GM23338 (cell line): Measurements from ENCODE around the gene ACOXL. TPM values are rescaled to one million over a fixed set of nuclear protein-coding genes. Genes with fewer than 3 reads are reported as not detected.

Experiments
- ATAC-seq: fragments of 200-7000 bp; cut with Tn5 transposase; 3 replicates; pipeline ENCODE4 v1.9.1; 2020
- DNase-seq: peaks from one replicate; pipeline ENCODE4 v3.0.0-alpha.2; 2015; ENCODE audit warnings: low spot score
- H2AFZ ChIP-seq: fragments of 200-600 bp; sonication (generic); 2 replicates; pipeline ENCODE4 v1.8.0; 2016; ENCODE audit warnings: antibody characterized with exemption, mild to moderate bottlenecking, moderate library complexity
- H3F3A ChIP-seq: fragments of 200-600 bp; sonication (generic); replicated peaks from 2 replicates; pipeline ENCODE4 v1.8.0; 2017; ENCODE audit warnings: antibody characterized with exemption, mixed run types, low read depth
- H3K27ac ChIP-seq: fragments of 200-600 bp; sonication (generic); 2 replicates; pipeline ENCODE4 v1.6.1; 2016; ENCODE audit warnings: low read depth
- H3K27me3 ChIP-seq: fragments of 200-600 bp; sonication (generic); 2 replicates; pipeline ENCODE4 v1.8.0; 2016; ENCODE audit warnings: mild to moderate bottlenecking, mixed run types, moderate library complexity; ENCODE audit not compliant: insufficient read depth
- H3K36me3 ChIP-seq: fragments of 200-600 bp; sonication (generic); 2 replicates; pipeline ENCODE4 v1.8.0; 2016; ENCODE audit warnings: mild to moderate bottlenecking; ENCODE audit not compliant: insufficient read depth
- H3K4me1 ChIP-seq: fragments of 200-600 bp; sonication (generic); 2 replicates; pipeline ENCODE4 v1.8.0; 2016; ENCODE audit warnings: mild to moderate bottlenecking, moderate library complexity; ENCODE audit not compliant: insufficient read depth
- H3K4me2 ChIP-seq: fragments of 200-600 bp; sonication (generic); 2 replicates; pipeline ENCODE4 v1.7.1; 2017; ENCODE audit warnings: mixed run types
- H3K4me3 ChIP-seq: fragments of 200-600 bp; sonication (generic); 2 replicates; pipeline ENCODE4 v1.6.1; 2016; ENCODE audit warnings: mixed run types
- H3K79me2 ChIP-seq: fragments of 200-600 bp; sonication (generic); replicated peaks from 2 replicates; pipeline ENCODE4 v1.8.0; 2017; ENCODE audit warnings: mild to moderate bottlenecking; ENCODE audit not compliant: insufficient read depth
- H3K9me2 ChIP-seq: fragments of 200-600 bp; sonication (generic); 2 replicates; pipeline ENCODE4 v1.8.0; 2017; ENCODE audit not compliant: insufficient read depth
- H4K20me1 ChIP-seq: fragments of 200-600 bp; sonication (generic); replicated peaks from 2 replicates; pipeline ENCODE4 v1.8.0; 2017; ENCODE audit warnings: mild to moderate bottlenecking; ENCODE audit not compliant: insufficient read depth
- H3K27ac Mint-ChIP-seq: 2 replicates; pipeline ENCODE4 v1.8.0; 2020; ENCODE audit warnings: inconsistent platforms, mild to moderate bottlenecking, moderate library complexity, mixed read lengths
- H3K27me3 Mint-ChIP-seq: 3 replicates; pipeline ENCODE4 v1.8.0; 2022; ENCODE audit warnings: low read depth, mild to moderate bottlenecking, moderate library complexity, mixed read lengths, inconsistent platforms; ENCODE audit not compliant: insufficient read depth, poor library complexity
- H3K36me3 Mint-ChIP-seq: 3 replicates; pipeline ENCODE4 v1.8.0; 2021; ENCODE audit warnings: low read depth, mild to moderate bottlenecking, inconsistent platforms, moderate library complexity, mixed read lengths
- H3K4me1 Mint-ChIP-seq: 3 replicates; pipeline ENCODE4 v1.8.0; 2020; ENCODE audit warnings: mild to moderate bottlenecking, inconsistent platforms, mixed read lengths
- H3K4me3 Mint-ChIP-seq: 3 replicates; pipeline ENCODE4 v1.8.0; 2021; ENCODE audit warnings: moderate library complexity, mild to moderate bottlenecking, inconsistent platforms, mixed read lengths
- H3K9me3 Mint-ChIP-seq: 3 replicates; pipeline ENCODE4 v1.8.0; 2020; ENCODE audit warnings: moderate library complexity, mild to moderate bottlenecking, inconsistent platforms, mixed read lengths
- CREB1 ChIP-seq: fragments of 250-450 bp; sonication (Bioruptor Pico); IDR thresholded peaks from 2 replicates; pipeline ENCODE4 v1.5.0; 2020; ENCODE audit warnings: low read depth, mild to moderate bottlenecking, moderate library complexity
- CTCF ChIP-seq, 2 experiments: fragments of 200-600 bp in 1 of 2; sonication (generic) in 1 of 2; conservative IDR thresholded peaks; 2 replicates each; pipeline versions ENCODE4 v1.5.1 to v1.6.1; 2016 to 2017; ENCODE audit warnings: antibody characterized with exemption in 2 of 2, low read depth in 2 of 2, mild to moderate bottlenecking in 2 of 2, moderate library complexity in 1 of 2
- NANOG ChIP-seq: IDR thresholded peaks from 2 replicates; pipeline ENCODE4 v1.6.1; 2016; ENCODE audit warnings: antibody characterized with exemption, borderline replicate concordance
- REST ChIP-seq: IDR thresholded peaks from one replicate; pipeline ENCODE4 v1.6.1; 2018; ENCODE audit warnings: antibody characterized with exemption; ENCODE audit not compliant: unreplicated experiment
- ZNF114 ChIP-seq: fragments of 250-450 bp; sonication (Bioruptor Pico); IDR thresholded peaks from 2 replicates; pipeline ENCODE4 v1.5.0; 2020; ENCODE audit warnings: mild to moderate bottlenecking, moderate library complexity
- ZNF331 ChIP-seq: fragments of 250-450 bp; sonication (Bioruptor Pico); IDR thresholded peaks from 2 replicates; pipeline ENCODE4 v1.5.0; 2020; ENCODE audit warnings: low read depth, mild to moderate bottlenecking, moderate library complexity
- polyA plus RNA-seq: library from polyadenylated mRNA; unstranded; fragments of >200 nt; fragmentation: Nextera tagmentation; extraction: Ambion mirVana; gene quantifications from 2 replicates; pipeline ENCODE4 v1.2.1, GENCODE V29; 2016
- total RNA-seq: library from RNA; depleted of rRNA; stranded (reverse); fragments of >200 nt; shearing (Covaris generic); gene quantifications from 2 replicates; pipeline ENCODE4 v1.2.3, GENCODE V29; 2014

The ACOXL gene
- total and polyA plus RNA-seq, 2 experiments from 2014 or later, result 9.0 to 14.7 TPM

GRCh38 chr2:110771547-110772382 lies 39.4 kb downstream of the ACOXL start:
- no peak overlapping the region for H3K27ac Mint-ChIP-seq
- Histone ChIP-seq H3K9me2 (peaks cover 4% of the 10 kb centered on the region; the same call in 1 of the 2 replicates), H2AFZ (no peak overlapping the region), H3F3A (0 out of 2 replicates have a peak, but pooled peaks cover 13% of the 10 kb centered on the region), H3K79me2 (peaks cover 5% of the 10 kb centered on the region), H4K20me1 (no peaks in the 10 kb centered on the region), H3K4me1 (peaks cover 46% of the 10 kb centered on the region), H3K27me3 (no peaks in the 10 kb centered on the region), H3K27ac (peak overlapping the region; percentile 39; the same call in 1 of the 2 replicates), H3K4me2 (peak overlapping the region; percentile 39), H3K4me3 (no peak overlapping the region; the same call in 1 of the 2 replicates), H3K36me3 (no peaks in the 10 kb centered on the region)
- DNase-seq (peak; percentile 52), ATAC-seq (peak; percentile 62)
- H3K36me3 Mint-ChIP-seq, result peaks cover 4% of the 10 kb centered on the region
- no peaks in the 10 kb centered on the region for H3K9me3 Mint-ChIP-seq
- TF ChIP-seq CREB1 (CRISPR knock-in tag), result 0 out of 2 replicates have a peak, but pooled peaks have one; percentile 13
- 0 out of 2 replicates have a peak, but pooled peaks have one; percentile 32 for TF ChIP-seq NANOG
- no peak for TF ChIP-seq ZNF331
- peak overlapping the region; percentile 44; the same call in 1 of the 3 replicates for H3K4me3 Mint-ChIP-seq
- peaks cover 6% of the 10 kb centered on the region for H3K27me3 Mint-ChIP-seq
- peaks cover 58% of the 10 kb centered on the region for H3K4me1 Mint-ChIP-seq

- Mint-ChIP-seq H3K4me3 (peak overlapping the region; percentile 44), H3K27me3 (peaks cover 6% of the 10 kb centered on the region), H3K36me3 (no peaks in the 10 kb centered on the region; the same call in 2 of the 3 replicates), H3K27ac (peak overlapping the region; percentile 69), H3K4me1 (peaks cover 53% of the 10 kb centered on the region), H3K9me3 (no peaks in the 10 kb centered on the region)
- Histone ChIP-seq H3F3A (0 out of 2 replicates have a peak, but pooled peaks cover 13% of the 10 kb centered on the region), H3K4me2 (peak overlapping the region; percentile 39), H3K27me3 (no peaks in the 10 kb centered on the region), H3K4me3 (no peak overlapping the region; the same call in 1 of the 2 replicates), H3K36me3 (no peaks in the 10 kb centered on the region), H3K9me2 (no peaks in the 10 kb centered on the region), H3K27ac (no peak overlapping the region), H2AFZ (no peak overlapping the region), H3K79me2 (no peaks in the 10 kb centered on the region), H3K4me1 (peaks cover 46% of the 10 kb centered on the region), H4K20me1 (no peaks in the 10 kb centered on the region)
- TF ChIP-seq REST (no peak), ZNF331 (no peak), CREB1 (CRISPR knock-in tag) (no peak), CTCF (conservative IDR thresholded peaks at IDR 0.05; ENCODE audit: low read depth in 2 of 2) (no peak), ZNF114 (no peak)
- ATAC-seq (peak; percentile 51), DNase-seq (peak; percentile 52)
Measured at GRCh38 chr2:110772383-110772755, 40.0 kb downstream of the ACOXL start.
